Smooth muscle cell (in vitro differentiated cells): ENCODE measurements around the gene ANO2. TPM values are rescaled to one million over a fixed set of nuclear protein-coding genes. Genes with fewer than 3 reads are reported as not detected.

ENCODE experiments used
- DNase-seq: peaks from one replicate; lab custom pipeline; 2025; ENCODE audit not compliant: unreplicated experiment; lab: John Stamatoyannopoulos, UW
- H2AFZ ChIP-seq: fragments of 200-600 bp; sonication (generic); 2 replicates; pipeline ENCODE4 v1.6.0; 2016; ENCODE audit warnings: antibody characterized with exemption, low read depth, mild to moderate bottlenecking
- H3F3A ChIP-seq: fragments of 200-600 bp; sonication (generic); 2 replicates; pipeline ENCODE4 v1.6.0; 2017; ENCODE audit warnings: antibody characterized with exemption, low read depth
- H3K27ac ChIP-seq: fragments of 200-600 bp; sonication (generic); 2 replicates; pipeline ENCODE4 v1.5.1; 2016; ENCODE audit warnings: low read depth, mild to moderate bottlenecking
- H3K27me3 ChIP-seq: fragments of 200-600 bp; sonication (generic); 2 replicates; pipeline ENCODE4 v1.6.1; 2016; ENCODE audit warnings: low read depth, mild to moderate bottlenecking
- H3K36me3 ChIP-seq: fragments of 200-600 bp; sonication (generic); 2 replicates; pipeline ENCODE4 v1.5.1; 2016; ENCODE audit warnings: low read depth
- H3K4me1 ChIP-seq: fragments of 200-600 bp; sonication (generic); 2 replicates; pipeline ENCODE4 v1.5.1; 2016; ENCODE audit warnings: low read depth
- H3K4me2 ChIP-seq: fragments of 200-600 bp; sonication (generic); 2 replicates; pipeline ENCODE4 v1.6.0; 2016; ENCODE audit warnings: mild to moderate bottlenecking
- H3K4me3 ChIP-seq: fragments of 200-600 bp; sonication (generic); 2 replicates; pipeline ENCODE4 v1.5.1; 2016; ENCODE audit warnings: mild to moderate bottlenecking
- H3K79me2 ChIP-seq: fragments of 200-600 bp; sonication (generic); 2 replicates; pipeline ENCODE4 v1.6.0; 2016; ENCODE audit warnings: low read depth, mild to moderate bottlenecking
- H3K9ac ChIP-seq: fragments of 200-600 bp; sonication (generic); 2 replicates; pipeline ENCODE4 v1.6.0; 2016; ENCODE audit warnings: low read depth
- H3K9me3 ChIP-seq: fragments of 200-600 bp; sonication (generic); replicated peaks from 2 replicates; pipeline ENCODE4 v1.5.1; 2016; ENCODE audit warnings: low read depth
- H4K20me1 ChIP-seq: fragments of 200-600 bp; sonication (generic); 2 replicates; pipeline ENCODE4 v1.6.0; 2016; ENCODE audit warnings: low read depth
- WGBS: methylation state at CpG from one replicate; pipeline ENCODE4 v1.1.7; 2016; ENCODE audit warnings: low lambda C conversion rate; 5-methylcytosine and 5-hydroxymethylcytosine counted together
- polyA plus RNA-seq: library from polyadenylated mRNA; unstranded; fragments of >200 nt; fragmentation: Nextera tagmentation; extraction: Ambion mirVana; gene quantifications from 2 replicates; pipeline ENCODE4 v1.2.1, GENCODE V29; 2016
- total RNA-seq: library from RNA; depleted of rRNA; stranded (reverse); fragments of >200 nt; gene quantifications from 2 replicates; pipeline ENCODE4 v1.2.3, GENCODE V29; 2014
- TF ChIP-seq, protein P1 (sequence below): fragments of 200-600 bp; sonication (generic); IDR thresholded peaks from 2 replicates; pipeline ENCODE4 v1.5.1; 2017; ENCODE audit warnings: borderline replicate concordance, mild to moderate bottlenecking, antibody characterized with exemption; ENCODE audit not compliant: insufficient read depth, poor library complexity, severe bottlenecking

Gene ANO2
- total and polyA plus RNA-seq, 2 experiments from 2014 or later, result 0.18 TPM; not detected in 1

GRCh38 chr12:5988088-5988487, 43.0 kb upstream of the ANO2 start:
- Histone ChIP-seq H3F3A (no peaks in the 10 kb centered on the region), H3K9me3 (no peaks in the 10 kb centered on the region), H3K4me2 (no peak overlapping the region), H3K4me3 (no peak overlapping the region), H3K79me2 (no peaks in the 10 kb centered on the region), H3K27me3 (peaks cover 6% of the 10 kb centered on the region), H3K27ac (no peak overlapping the region), H3K4me1 (no peaks in the 10 kb centered on the region), H2AFZ (no peak overlapping the region), H4K20me1 (no peaks in the 10 kb centered on the region), H3K36me3 (no peaks in the 10 kb centered on the region), H3K9ac (no peak overlapping the region)
- 66% methylated on average over 10 of the region's 10 CpGs for whole genome bisulfite sequencing
- TF ChIP-seq, protein P1, sequence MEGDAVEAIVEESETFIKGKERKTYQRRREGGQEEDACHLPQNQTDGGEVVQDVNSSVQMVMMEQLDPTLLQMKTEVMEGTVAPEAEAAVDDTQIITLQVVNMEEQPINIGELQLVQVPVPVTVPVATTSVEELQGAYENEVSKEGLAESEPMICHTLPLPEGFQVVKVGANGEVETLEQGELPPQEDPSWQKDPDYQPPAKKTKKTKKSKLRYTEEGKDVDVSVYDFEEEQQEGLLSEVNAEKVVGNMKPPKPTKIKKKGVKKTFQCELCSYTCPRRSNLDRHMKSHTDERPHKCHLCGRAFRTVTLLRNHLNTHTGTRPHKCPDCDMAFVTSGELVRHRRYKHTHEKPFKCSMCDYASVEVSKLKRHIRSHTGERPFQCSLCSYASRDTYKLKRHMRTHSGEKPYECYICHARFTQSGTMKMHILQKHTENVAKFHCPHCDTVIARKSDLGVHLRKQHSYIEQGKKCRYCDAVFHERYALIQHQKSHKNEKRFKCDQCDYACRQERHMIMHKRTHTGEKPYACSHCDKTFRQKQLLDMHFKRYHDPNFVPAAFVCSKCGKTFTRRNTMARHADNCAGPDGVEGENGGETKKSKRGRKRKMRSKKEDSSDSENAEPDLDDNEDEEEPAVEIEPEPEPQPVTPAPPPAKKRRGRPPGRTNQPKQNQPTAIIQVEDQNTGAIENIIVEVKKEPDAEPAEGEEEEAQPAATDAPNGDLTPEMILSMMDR, result no peak
- no peak for DNase-seq

- Histone ChIP-seq H3K4me1 (no peaks in the 10 kb centered on the region), H3F3A (no peaks in the 10 kb centered on the region), H3K79me2 (no peaks in the 10 kb centered on the region), H2AFZ (no peak overlapping the region), H3K9ac (no peak overlapping the region), H3K4me2 (no peak overlapping the region), H3K4me3 (no peak overlapping the region), H3K36me3 (no peaks in the 10 kb centered on the region), H3K27me3 (peaks cover 6% of the 10 kb centered on the region), H3K27ac (no peak overlapping the region), H3K9me3 (no peaks in the 10 kb centered on the region), H4K20me1 (no peaks in the 10 kb centered on the region)
- TF ChIP-seq, protein P1, result no peak
- WGBS, result 63% methylated on average over 5 of the region's 5 CpGs
- no peak for DNase-seq
Observed at GRCh38 chr12:5987573-5987972, 42.5 kb upstream of the ANO2 start.

DNA sequence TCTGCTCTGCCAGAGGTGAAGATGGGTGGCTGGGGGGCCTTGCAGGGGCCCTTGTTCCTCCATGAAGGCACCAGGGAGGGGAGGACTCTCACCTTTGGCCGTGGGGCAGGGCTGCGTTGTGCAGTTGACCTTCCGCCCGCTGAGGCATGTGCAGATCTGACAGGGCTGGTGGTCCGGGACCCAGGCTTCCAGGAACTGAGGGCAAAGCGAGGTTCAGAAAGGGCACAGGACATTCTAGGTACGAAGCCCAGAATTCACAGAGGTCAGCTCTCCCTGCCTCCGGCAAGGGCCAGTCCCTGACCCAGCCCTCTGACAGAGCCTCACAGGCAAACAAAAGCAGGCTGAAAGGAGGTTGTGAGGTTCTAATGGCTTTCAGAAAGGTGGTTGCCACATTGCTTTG, 40.4 kb upstream of the ANO2 start:
- H4K20me1 ChIP-seq, result no peaks in the 10 kb centered on the region
- H3K9me3 ChIP-seq, result no peaks in the 10 kb centered on the region
- H3K27ac ChIP-seq, result no peak overlapping the region
- no peak overlapping the region for H3K4me3 ChIP-seq
- WGBS, result 83% methylated on average over 8 of the region's 8 CpGs
- H3K79me2 ChIP-seq, result no peaks in the 10 kb centered on the region
- H3K4me2 ChIP-seq, result no peak overlapping the region
- TF ChIP-seq, protein P1, result no peak
- no peaks in the 10 kb centered on the region for H3K4me1 ChIP-seq
- no peak overlapping the region for H3K9ac ChIP-seq
- H3K36me3 ChIP-seq, result no peaks in the 10 kb centered on the region
- H2AFZ ChIP-seq, result no peak overlapping the region
- peaks cover 6% of the 10 kb centered on the region for H3K27me3 ChIP-seq
- no peak for DNase-seq
- no peaks in the 10 kb centered on the region for H3F3A ChIP-seq

DNA sequence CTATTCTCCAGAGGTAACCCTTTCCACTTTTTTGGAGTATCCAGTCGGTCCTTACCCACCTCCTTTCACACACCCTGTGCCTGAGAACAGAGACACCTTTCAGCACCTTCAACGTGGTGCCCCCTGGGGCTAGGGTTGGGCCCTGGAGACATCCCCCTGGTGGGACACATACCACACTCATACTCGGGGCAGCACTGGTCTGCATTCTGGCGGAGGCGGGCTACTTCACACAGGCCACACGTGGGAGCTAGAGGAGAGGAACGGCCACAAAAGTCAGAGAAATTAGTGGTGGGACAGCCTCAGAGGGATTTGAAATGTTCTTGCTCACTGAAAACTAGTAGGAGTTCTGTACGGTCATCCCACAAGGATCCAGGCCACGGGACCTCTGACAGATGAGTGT, 39.8 kb upstream of the ANO2 start:
- Histone ChIP-seq H3K36me3 (no peaks in the 10 kb centered on the region), H3K4me2 (no peak overlapping the region), H3K27ac (no peak overlapping the region), H4K20me1 (no peaks in the 10 kb centered on the region), H3K9me3 (no peaks in the 10 kb centered on the region), H3K9ac (no peak overlapping the region), H3K4me3 (no peak overlapping the region), H3K4me1 (no peaks in the 10 kb centered on the region), H3K27me3 (peaks cover 6% of the 10 kb centered on the region), H2AFZ (no peak overlapping the region), H3K79me2 (no peaks in the 10 kb centered on the region), H3F3A (no peaks in the 10 kb centered on the region)
- TF ChIP-seq, protein P1, result no peak
- no peak for DNase-seq
- 78% methylated on average over 9 of the region's 9 CpGs for WGBS
